ENCODE measurements around the gene CCDC152.
"Not testable (repeated sequence)": the region's sequence is repeated elsewhere in the genome, so short reads cannot be mapped to it uniquely, and the experiment has no call there.

DNA sequence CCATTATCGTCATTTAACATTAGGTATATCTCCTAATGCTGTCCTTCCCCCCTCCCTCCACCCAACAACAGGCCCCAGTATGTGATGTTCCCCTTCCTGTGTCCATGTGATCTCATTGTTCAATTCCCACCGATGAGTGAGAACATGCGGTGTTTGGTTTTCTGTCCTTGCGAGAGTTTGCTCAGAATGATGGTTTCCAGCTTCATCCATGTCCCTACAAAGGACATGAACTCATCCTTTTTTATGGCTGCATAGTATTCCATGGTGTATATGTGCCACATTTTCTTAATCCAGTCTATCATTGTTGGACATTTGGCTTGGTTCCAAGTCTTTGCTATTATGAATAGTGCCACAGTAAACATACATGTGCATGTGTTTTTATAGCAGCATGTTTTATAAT, 87.8 kb downstream of the CCDC152 start:
- TF ChIP-seq, protein P1, sequence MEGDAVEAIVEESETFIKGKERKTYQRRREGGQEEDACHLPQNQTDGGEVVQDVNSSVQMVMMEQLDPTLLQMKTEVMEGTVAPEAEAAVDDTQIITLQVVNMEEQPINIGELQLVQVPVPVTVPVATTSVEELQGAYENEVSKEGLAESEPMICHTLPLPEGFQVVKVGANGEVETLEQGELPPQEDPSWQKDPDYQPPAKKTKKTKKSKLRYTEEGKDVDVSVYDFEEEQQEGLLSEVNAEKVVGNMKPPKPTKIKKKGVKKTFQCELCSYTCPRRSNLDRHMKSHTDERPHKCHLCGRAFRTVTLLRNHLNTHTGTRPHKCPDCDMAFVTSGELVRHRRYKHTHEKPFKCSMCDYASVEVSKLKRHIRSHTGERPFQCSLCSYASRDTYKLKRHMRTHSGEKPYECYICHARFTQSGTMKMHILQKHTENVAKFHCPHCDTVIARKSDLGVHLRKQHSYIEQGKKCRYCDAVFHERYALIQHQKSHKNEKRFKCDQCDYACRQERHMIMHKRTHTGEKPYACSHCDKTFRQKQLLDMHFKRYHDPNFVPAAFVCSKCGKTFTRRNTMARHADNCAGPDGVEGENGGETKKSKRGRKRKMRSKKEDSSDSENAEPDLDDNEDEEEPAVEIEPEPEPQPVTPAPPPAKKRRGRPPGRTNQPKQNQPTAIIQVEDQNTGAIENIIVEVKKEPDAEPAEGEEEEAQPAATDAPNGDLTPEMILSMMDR (IDR thresholded peaks at IDR 0.05), result not testable (repeated sequence)
- not testable (repeated sequence) for TF ChIP-seq POLR2A (IDR thresholded peaks at IDR 0.05)

Data from suprapubic skin (tissue), 3 donors.